Parietal lobe (tissue), 2 donors: Measurements from ENCODE around the gene UBE3D. TPM values are rescaled to one million over a fixed set of nuclear protein-coding genes. Genes with fewer than 3 reads are reported as not detected.

ENCODE experiments used
- small RNA-seq: library from RNA; depleted of rRNA; stranded (forward); fragments of <200 nt; gene quantifications from one replicate; pipeline ENCODE3, GENCODE V24; 2014; ENCODE audit warnings: low replicate concordance
- total RNA-seq: library from RNA; depleted of rRNA; stranded (reverse); fragments of >200 nt; gene quantifications from one replicate; pipeline ENCODE4 v1.2.3, GENCODE V29; 2014

UBE3D gene, protein sequence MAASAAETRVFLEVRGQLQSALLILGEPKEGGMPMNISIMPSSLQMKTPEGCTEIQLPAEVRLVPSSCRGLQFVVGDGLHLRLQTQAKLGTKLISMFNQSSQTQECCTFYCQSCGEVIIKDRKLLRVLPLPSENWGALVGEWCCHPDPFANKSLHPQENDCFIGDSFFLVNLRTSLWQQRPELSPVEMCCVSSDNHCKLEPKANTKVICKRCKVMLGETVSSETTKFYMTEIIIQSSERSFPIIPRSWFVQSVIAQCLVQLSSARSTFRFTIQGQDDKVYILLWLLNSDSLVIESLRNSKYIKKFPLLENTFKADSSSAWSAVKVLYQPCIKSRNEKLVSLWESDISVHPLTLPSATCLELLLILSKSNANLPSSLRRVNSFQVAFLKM
- total RNA-seq: 21.3 TPM

DNA sequence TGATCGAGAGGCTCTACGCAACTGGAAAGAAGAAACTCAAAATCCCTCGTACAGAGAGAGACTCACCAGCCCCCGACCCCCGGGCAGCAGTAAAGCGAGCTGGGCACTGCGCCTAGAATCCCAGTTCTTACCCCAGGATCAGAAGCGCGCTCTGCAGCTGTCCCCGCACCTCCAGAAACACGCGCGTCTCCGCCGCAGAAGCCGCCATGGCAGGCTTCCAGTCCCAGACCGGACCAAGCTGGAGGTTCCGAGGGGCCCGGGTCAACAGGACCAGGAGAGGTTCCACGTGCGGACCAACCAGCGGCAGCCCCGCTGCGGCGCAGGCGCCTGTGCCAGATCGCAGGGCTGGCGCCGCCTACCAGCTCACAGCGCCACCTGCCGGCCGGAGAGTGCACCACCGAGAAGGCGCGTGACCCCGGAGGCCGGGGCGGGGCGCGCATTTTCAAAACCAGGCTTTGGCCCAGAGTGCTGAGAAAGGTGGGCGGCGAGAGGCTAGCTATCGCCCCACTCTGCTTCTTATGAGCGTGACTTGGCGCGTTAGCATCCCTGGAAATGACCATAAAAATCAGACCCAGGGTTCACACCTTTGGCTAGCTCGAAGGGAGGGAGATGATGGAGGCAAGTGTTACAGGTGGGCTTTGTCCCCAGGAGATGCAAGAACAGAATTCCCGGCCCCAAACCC, at the start of gene UBE3D:
UBE3D (minus strand) TSS at position 331 of the 682 bp plus-strand sequence; CDS start at position 208, 123 bp downstream.

DNA sequence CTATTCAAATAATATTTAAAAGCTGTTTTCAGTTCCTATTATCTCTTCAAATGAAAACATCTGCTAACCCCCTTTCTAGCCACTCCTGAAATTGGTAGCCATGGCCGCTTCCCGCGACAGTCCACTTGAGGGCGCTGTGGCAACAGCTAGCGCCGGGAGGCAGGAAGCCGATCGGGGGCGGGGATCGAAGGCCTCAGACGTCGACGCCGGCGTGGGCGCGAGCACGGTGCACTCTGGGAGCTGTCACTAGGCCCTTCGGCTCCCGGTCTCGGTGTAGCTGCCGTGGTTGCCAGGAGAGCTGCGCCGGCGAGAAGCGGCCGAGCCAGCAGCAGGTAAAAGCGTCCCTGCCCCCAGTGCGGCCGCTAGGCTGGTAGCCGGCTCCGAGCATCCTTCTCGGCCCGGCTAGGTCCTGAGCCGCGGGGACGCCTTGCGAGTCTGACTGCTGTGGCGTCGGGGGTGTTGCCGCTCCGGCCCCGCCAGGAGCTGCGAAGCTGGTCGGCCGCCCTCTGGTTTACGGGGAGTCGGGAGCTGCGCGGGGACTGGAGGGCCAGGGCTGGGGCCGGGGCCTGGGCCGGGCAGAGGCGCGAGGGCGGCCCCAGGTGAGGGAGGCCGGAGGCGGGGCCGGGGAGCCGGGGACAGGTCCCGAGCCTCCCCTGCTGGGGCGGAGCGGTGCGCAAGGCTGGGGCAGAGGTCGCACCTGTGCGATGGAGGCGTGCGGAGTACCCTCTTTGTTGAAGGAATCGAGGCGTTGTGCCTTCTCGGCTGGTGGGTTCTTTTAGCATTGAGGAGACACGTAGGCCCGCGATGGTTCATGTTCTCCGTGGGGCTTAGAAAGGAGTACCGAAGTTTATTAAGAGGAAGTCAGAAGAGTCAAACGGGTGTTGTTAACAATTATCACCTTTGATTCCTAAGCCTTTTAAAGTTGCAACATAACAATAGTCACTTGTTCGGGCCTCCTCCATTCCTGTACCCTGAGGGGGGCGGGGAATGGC, 2.1 kb upstream of the UBE3D start, which contains the start of gene DOP1A:
DOP1A (plus strand) TSS at position 224 of the 992 bp plus-strand sequence. CDS start 29,307 bp downstream, outside the sequence.

Small RNA genes lying within 50 kb of the gene (small RNA-seq; reads per million reads assigned to genes)
- not detected for gene LAP3P1

Other genes with a start within 250 kb of the UBE3D start
- 140 TPM for gene DOP1A, start 1.8 kb upstream of the UBE3D start, total RNA-seq
- 71.7 TPM for gene PGM3, start 127.4 kb upstream of the UBE3D start, total RNA-seq
- 8.8 TPM for gene RWDD2A, start 127.5 kb upstream of the UBE3D start, total RNA-seq